HuH-7 (cell line): ENCODE data around the gene RAB42.
"Not testable (repeated sequence)": the region's sequence is repeated elsewhere in the genome, so short reads cannot be mapped to it uniquely, and the experiment has no call there.

Experiments
- DNase-seq: peaks from one replicate; pipeline ENCODE4 v3.0.0; 2011; ENCODE audit warnings: low spot score

The RAB42 gene, protein sequence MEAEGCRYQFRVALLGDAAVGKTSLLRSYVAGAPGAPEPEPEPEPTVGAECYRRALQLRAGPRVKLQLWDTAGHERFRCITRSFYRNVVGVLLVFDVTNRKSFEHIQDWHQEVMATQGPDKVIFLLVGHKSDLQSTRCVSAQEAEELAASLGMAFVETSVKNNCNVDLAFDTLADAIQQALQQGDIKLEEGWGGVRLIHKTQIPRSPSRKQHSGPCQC

DNA sequence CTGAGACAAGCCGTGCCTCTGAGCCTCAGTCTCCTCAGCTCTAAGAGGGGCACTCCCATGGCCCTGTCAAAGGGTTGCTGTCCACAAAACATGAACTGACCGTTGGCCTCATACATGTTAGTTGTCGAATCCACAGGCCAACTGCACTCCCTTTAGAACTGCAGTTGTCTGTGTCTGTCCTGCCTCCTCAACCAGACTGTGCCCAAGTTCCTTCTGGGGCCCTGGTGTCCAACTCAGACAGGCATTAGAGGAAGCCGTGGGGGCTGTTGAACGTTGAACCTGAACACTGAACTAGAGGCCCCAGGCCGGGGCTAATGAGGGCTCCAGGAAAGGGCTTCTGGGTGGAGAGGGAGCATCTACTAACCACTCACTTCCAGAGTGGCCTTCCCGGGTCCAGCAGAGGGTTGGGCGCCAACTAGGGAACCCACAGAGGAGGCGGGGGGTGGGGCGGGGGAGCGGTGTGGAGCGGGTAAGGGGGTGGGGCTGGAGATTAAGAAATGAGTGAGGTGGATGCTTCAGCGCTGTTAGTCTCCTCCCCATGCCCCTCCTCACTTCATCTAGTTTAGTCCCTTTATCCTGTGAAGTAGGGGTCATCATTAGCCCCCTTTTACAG, at the start of gene RAB42:
Gene RAB42 (plus strand): TSS at position 558 of the 613 bp plus-strand sequence. CDS start 247 bp downstream, outside the sequence.
- peak; percentile 67 for DNase-seq

DNA sequence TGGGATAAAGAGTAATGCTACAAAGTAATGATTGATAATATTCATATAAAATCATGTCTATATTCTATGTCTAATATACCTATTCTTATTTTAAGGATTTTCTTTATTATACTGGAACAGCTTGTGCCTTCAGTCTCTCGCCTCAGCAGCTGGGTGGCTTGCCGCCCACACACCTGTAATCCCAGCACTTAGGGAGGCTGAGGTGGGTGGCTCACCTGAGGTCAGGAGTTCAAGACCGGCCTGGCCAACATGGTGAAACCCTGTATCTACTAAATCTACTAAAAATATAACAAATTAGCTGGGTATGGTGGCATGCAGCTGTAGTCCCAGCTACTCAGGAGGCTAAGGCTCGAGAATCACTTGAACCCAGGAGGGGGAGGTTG, 46.8 kb upstream of the RAB42 start:
- no peak for DNase-seq

DNA sequence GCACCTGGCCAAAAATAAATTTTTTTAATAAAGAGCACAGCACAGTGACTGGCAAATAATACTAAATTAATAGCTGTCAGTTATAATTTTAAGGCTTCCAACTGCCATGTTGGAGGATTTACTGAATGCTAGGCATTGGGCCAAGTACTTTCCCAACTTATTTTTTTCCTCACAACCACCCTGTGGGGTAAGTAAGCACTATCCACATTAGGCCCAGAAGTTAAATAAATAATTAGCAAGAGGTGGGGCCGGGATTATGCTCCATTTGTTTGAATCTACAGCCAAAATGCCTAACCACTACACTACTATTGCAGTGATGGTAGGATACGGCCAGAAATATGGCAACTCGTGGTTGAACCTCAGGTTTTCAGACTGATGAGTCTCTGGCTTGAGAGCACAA, 43.7 kb upstream of the RAB42 start:
- DNase-seq = no peak

DNA sequence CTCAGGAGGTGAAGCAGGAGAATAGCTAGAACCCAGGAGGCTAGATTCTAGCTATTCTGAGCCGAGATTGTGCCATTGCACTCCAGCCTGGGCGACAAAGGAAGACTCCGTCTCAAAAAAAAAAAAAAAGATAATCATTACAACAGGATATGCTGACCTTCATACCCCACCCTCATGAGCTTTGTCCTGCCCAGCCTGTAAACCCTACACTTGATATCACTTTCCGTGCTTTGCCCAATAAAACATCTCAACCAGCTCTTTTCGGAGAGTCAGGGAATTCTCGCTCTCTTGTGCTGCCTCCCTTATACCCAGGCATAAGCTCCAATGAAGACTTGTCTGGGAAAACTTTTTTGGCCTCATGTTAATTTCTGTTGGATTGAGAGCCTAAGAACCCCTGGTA, 40.7 kb upstream of the RAB42 start:
- DNase-seq = no peak

DNA sequence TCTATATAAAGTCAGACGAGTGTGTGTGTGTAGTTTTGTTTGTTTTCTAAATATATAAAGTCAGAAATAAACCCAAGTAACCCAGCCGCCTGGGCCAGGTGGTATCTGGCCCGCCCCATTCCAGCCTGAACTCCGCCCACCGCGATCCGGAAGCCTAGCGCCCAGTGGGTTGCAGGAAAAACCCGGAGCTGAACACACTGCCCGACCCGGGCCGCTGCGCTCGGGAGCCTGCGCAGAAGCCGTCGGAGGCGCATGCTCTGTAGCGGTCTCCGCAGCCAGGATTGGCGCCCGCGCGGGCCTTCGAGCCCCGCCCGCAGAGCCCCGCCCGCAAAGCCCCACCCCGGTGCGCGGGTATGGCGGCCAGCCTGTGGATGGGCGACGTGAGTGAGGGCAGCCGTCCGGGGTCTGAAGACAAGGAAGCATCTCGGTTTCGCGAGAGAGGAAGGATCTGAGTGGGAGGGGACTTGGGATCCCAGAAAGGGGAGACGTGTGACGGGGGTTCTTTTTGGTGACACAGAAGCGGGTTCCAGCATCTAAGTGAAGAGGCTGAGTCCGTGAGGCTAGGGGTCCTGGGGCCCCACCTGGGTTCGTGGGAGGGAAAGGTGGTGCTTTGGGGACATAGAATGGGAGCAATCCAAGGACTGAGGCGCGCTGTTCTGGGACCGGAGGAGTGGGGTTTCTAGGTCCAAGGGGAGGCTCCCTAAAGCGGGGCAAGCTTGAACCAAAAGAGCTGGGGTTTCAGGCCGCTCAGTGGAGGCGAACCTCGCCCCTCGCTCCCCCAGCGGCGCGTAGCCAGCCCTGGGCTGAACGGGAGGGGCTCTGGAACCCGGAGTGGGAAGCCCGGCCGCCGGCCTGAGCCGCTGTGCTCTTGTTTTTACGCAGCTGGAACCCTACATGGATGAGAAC, 39.1 kb upstream of the RAB42 start, which contains the start of gene TRNAU1AP:
Gene TRNAU1AP (plus strand): TSS at position 328 of the 906 bp plus-strand sequence. CDS start 26 bp downstream, at position 354.
- peak; percentile 89 for DNase-seq

DNA sequence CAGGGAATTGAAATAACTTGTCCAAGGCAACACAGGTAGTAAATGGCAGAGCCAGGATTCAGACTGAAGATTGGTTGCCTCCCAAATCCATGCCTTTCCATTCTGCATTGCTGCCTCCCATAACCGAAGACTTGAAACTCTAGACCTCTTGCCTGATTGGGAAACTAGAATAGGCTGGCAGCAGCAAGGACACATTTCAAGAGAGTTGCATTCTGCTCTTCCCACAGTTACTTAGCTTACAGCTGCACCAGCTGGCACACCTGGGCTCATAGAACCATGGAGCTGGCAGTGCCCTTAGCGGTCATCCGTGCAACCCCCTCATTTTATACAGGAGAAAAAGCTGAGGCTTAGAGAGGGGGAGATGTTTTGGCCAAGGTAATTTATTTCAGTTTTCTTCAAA, 31.2 kb upstream of the RAB42 start:
- DNase-seq = no peak

DNA sequence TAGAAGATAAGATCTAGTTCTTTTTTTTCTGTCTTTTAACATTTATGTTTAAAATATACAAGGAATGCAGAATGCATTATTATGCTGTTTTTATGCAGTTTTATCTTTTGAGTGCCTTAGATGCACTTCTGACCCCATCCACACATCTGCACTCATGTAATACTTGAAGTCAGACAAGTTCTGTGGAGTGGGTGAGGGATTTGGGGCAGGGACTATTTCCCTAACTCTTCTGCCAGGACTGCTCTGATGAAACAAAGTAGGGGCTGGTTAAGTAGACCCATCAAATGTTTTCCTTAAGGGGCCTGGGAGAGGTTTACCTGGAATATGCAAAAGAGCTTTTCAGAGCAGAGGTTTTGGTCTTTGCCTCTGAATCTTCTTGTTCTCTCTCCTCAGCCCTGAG, 27.8 kb upstream of the RAB42 start:
- no peak for DNase-seq

DNA sequence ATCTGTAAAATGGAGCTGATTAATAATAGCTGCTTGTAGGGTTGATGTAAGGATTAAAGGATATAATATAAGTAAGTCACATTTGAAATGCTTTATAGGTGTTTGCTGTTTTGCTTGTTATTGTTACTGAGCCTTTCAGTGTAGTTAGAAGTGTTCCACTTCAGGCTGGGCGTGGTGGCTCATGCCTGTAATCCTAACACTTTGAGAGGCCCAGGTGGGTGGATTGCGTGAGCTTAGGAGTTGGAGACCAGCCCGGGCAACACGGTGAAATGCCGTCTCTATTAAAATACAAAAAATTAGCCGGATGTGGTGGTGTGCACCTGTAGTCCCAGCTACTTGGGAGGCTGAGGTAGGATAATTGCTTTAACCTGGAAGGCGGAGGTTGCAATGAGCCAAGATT, 27.0 kb upstream of the RAB42 start:
- DNase-seq = no peak

DNA sequence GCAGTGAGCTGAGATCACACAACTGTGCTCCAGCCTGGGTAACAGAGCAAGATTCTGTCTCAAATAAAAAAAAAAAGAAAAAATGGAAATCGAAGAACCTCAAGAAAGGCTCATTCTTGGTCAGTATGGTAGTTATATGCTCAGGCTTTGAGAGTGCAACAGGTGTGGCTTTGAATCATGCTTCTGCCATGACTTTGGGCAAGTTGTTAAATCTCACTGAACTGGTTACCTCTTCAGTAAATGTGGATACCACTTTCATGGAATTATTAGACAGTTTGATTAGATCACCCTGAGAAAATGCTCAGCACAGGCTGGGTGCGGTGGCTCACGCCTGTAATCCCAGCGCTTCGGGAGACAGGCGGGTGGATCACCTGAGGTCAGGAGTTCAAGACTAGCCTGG, 26.3 kb upstream of the RAB42 start:
- no peak for DNase-seq

DNA sequence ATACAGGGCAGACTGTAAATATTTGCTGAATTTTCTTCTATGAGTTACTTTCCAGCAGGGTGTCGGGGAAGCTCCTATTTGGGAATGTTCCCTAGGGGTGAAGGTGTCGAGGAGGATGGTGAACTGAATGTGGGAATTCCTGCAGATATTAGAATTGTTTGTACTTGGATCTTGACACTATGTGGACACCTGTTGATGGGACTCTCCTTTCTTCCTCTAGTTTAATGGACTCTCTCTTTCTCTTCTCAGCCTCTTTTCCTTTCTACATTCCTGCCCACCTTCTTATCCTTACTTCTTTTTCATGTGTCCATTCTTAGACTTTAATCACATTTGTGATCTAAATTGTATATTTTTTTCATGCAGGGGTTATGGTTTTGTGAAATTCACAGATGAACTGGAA, 25.1 kb upstream of the RAB42 start:
- no peak for DNase-seq

DNA sequence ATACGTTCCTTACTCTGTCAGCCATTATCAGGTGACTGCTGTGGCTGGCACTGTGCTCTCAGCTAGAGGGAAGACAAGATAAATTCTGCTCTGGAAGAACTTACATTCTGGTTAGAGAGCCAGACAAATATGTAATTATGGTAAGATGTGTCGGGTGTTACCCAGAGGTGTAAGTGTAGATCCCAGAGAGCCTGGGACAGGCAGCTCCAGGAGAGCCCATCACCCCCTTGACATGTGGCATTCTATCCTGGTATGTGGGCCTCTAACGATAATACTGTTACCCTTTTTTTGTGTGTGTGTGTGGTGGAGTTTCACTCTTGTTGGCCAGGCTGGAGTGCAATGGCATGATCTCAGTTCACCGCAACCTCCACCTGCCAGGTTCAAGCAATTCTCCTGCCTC, 20.2 kb upstream of the RAB42 start:
- DNase-seq = no peak

DNA sequence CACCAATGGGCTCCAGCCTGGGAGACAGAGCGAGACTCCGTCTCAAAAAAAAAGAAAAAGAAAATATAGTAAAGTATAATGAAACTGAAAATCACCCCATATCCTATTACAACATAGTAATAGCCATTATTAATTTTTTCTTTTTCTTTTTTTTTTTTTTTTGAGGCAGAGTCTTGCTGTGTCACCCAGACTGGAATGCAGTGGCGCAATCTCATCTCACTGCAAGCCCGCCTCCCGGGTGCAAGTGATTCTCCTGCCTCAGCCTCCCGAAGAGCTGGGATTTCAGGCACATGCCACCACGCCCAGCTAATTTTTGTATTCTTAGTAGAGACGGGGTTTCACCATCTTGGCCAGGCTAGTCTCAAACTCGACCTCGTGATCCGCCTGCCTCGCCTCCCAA, 19.2 kb upstream of the RAB42 start:
- DNase-seq = not testable (repeated sequence)

DNA sequence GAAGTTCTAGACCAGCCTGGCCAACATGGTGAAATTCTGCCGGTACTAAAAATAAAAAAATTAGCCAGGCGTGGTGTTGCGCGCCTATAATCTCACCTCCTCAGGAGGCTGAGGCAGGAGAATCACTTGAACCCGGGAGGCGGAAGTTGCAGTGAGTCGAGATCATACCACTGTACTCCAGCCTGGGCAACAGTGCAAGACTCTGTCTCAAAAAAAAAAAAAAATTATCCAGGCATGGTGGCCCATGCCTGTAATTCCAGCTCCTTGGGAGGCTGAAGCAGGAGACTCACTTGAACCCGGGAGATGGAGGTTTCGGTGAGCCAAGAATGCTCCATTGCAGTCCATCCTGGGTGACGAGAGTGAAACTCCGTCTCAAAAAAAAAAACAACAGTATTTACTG, 18.5 kb upstream of the RAB42 start:
- DNase-seq = no peak

DNA sequence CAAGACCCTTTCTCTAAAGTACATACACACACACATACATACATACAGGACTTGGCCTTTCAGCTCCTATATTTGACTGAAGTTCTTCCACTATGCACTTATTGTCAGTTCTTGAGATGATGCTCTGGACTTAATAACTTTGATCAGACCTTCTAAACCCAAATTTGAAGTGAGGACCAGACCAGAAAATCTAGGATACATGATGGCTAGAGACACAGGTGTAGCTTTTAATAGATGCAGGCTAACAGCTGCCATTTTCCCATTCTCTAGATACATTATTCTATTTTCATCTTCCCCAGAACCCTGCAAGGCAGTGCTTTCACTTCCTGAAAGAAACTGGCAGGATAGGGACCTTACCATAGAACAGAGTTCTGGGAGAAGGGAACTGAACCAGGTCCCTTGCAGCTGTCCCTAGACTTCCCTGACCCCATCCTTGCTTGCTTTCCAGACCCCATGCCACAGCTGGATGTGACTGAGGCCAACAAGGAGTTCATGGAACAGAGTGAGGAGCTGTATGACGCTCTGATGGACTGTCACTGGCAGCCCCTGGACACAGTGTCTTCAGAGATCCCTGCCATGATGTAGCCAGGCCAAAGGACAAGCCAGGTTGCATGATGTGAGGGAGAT, 14.9 kb upstream of the RAB42 start:
- DNase-seq = no peak

DNA sequence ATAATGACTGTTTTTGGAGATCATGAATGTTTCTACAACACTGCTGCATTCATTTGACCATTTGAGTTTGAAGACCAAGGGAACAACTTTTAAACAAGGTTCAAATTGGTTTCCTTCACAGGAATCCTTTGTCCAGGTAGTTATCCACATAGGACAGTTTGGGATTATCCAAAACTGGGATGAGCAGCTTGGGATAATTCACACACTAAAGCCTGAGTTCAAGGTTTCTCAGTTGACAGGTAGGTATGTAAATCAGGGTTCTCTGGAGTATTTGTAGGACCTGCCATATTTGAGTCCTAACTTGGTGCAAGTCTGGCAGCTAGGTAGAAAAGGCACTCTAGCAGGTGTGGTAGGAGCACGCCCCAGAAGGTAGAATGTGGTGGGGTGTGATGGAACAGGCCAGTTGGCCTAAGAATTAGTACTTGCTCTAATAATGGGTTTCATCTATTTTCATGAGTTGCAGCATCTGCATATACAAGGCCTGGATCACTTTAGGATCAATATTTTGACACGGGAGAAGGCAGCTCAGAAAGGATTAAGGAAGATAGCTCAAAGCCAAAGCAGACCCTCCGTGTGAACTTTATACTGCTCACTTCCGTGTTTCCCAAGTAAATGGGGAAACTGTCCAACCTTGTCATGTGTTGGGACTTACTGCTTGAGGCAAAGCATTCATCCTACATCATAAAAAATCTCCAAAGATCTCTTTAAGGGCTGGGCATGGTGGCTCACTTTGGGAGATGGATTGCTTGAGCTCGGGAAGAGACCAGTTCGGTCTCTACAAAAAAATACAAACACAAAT, 14.1 kb upstream of the RAB42 start:
- DNase-seq = no peak

DNA sequence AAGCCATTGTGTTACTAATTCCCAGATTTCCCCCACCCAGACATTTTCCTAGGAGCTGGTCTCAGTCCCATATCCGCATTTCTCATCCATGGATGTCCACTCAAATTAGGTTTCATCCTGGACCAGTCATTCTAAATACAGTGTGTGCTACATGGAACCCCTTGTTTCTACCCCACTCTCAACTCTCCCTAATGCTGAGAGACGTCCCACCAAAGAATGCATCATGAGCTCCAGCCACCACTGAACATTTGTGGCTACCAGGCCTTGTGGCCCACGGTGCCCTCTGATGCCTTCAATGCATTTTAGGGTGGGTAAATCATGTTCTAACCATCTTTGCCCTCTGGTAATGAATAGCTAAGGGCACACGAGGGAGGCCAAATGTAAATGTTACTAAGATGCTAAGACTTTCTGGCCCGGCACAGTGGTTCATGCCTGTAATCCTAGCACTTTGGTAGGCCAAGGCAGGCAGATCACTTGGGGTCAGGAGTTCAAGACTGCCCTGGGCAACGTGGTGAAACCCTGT, 13.3 kb upstream of the RAB42 start:
- DNase-seq = no peak

DNA sequence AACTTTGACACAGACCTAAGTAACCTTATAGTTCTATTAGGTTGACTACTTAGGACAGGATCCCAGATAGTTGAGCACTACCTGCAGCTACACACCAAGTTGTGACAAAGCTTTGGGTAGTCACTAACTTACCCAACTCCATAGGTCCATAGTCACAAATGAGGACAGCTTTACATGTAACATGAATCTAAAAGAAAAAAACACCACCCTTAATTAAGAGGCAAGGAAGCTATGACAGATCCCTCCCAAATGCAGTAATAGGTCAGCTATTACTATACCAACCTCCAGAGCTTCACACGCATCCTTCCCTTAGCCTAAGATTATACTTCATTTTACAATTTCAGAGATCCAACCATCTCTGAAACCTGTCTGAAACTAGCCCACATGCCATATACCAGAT, 12.7 kb upstream of the RAB42 start:
- DNase-seq = no peak

DNA sequence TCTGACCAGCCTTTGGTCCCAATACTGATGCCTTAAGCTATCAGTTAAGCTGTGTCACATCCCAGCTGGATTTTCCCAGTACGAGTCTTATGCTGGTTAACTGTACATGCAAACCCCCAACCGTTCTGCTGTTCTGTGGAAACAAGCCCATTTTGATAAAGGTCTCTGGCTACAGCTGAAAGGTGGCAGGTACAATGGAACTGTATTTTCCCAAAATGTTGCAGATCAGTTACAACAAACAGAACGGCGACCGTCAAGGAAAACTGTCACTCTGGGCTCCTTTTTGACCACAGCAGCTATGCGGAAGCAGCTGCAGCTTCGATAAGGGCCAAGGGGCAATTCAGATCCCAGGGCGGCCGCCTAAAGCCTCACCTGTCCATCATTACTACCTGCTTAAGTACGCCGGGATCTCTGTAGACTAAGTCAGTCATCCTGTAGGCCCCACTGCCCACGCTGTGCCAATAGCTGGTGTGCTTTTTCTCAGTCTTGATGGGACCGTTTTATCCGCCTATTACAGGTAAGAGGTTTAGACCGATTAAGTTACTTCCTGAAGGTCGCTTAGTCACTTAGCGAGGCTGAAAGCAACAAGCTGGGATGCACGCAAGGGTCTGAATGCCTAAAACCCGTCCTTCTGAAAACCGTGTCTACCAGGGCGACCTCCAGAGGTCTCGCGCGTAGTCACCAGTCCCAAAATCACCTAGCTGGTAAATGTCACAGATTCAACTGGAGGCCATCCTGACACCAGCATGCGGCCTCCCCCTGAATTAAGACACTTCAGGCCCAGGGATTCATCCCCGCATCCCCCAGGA, 11.1 kb upstream of the RAB42 start:
- peak; percentile 43 for DNase-seq

DNA sequence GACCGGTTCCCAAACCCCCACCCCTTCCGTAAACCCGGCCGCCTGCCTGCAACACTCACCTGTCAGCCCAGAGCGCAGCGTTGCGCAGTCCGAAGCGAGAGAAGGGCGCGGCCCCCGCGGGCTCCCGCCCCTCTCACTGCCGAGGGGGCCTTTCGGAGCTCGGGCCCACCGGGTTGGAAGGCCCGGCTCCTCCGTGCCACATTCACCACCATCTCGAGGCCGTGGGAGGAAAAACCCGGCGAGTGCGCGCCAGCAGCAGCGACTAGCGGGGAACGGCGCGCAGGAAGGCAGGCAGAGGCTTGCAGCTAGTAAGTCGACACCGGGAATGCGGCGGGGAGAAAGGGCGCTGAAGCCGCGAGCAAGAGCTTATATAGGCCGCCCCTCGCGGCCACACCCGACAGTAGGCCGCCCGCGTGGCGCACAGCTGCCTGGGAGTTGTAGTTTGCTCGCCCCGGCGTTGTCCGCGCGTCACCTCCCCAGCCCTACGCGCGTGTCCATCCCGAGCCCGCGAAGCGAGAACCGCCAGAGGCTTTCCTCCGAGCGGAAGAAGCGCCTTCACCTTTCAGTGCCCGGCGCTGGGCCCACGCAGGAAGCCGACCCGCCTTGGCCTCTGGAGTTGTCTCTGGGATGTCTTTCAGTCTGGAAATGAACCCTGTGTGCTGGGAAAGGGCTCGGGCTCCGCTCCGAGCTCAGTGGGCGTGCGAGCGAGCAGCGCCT, 10.4 kb upstream of the RAB42 start:
- DNase-seq = peak; percentile 92

DNA sequence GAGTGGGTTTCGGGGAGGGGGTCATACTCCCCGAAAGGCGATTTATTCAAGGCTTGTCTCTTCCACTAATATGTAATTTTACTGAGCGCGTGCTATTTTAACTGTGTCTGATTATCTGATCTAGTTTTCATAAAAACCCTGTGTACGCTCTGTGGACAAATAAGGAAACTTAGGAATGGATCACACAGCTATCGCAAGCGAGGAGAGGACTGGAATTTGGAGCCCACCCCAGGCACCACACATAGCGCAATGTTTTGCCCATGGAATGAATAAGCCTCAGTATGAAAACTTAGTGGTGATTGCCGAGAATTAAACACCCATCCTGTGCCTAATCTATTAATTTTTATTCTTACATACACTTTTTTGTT, 9.8 kb upstream of the RAB42 start:
- DNase-seq = peak; percentile 43
